AG04450 (cell line): ENCODE results near the gene GPR137C. TPM values are rescaled to one million over a fixed set of nuclear protein-coding genes. Genes with fewer than 3 reads are reported as not detected.

Experiments
- CTCF ChIA-PET: fragments of 300-600, 350-600 bp; formaldehyde crosslinking; extraction: SDS; loops from one replicate; lab custom pipeline; 2022; ENCODE audit warnings: antibody characterized with exemption, inconsistent platforms; lab: Charles Lee
- POLR2A ChIA-PET: fragments of 350-600 bp; formaldehyde crosslinking; extraction: SDS; loops from one replicate; lab custom pipeline; 2021; ENCODE audit warnings: antibody characterized with exemption, inconsistent platforms; lab: Yijun Ruan, JAX
- DNase-seq: peaks from one replicate; pipeline ENCODE4 v3.0.0-alpha.2; 2011; ENCODE audit warnings: low read depth, low spot score
- H3K27ac ChIP-seq: one replicate; pipeline ENCODE4 v1.5.1; 2012; ENCODE audit warnings: low read depth, low read length, control low read depth
- H3K27me3 ChIP-seq: one replicate; pipeline ENCODE4 v1.6.0; 2012; ENCODE audit warnings: low read length; ENCODE audit not compliant: control insufficient read depth, insufficient read depth
- H3K4me3 ChIP-seq: 2 replicates; pipeline ENCODE4 v1.5.1; 2011; ENCODE audit warnings: mild to moderate bottlenecking, low read depth, low read length, control low read depth
- H3K9me3 ChIP-seq: 2 replicates; pipeline ENCODE4 v1.5.1; 2012; ENCODE audit warnings: low read length; ENCODE audit not compliant: control insufficient read depth, insufficient read depth
- polyA plus RNA-seq: library from polyadenylated mRNA; depleted of rRNA; stranded (reverse); fragments of >200 nt; gene quantifications from 2 replicates; pipeline ENCODE4 v1.2.3, GENCODE V29; 2011
- TF ChIP-seq, protein P1 (sequence below): IDR thresholded peaks from 2 replicates; pipeline ENCODE4 v1.5.1; 2011; ENCODE audit warnings: low read depth, low read length, control low read depth, inconsistent platforms

GPR137C gene
- polyA plus RNA-seq, 1 experiment, result 1.3 TPM

DNA sequence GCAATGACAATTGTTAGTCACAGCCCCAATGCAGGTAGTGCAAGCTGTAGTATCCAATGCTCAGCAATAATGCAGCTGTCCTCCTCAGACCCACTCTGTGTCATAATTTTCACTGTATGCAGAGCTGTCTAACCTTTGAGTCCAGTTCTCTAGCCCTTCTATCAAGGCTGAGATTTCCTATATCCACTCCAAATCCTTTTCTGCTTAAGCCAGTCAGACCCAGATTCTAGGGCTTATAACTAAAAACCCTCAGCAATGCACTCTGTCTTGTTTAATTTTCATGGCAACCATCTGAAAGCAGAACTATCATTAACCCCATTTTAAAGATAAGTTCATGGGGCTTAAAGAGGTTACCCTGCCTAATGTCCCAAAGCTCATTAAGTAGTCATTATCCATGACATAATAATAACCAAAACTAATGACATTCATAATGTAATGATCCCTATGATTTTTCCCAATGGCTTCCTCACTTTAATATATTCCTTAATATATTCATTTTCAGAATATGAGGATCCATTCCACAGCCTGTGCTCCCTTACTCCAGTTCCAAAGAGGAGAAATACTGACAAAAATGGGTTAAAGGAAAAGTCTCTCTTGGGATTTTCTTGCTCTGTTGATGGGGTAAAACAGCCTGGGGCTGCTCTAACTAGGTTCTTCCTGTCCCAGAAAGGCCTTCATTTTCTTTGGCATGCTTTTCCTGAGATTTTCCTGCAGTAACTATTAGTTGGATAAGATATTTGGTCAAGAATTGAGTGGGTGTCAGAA, 29.9 kb upstream of the GPR137C start:
- DNase-seq, result no peak
- H3K27me3 ChIP-seq, result no peaks in the 10 kb centered on the region
- H3K9me3 ChIP-seq, result no peaks in the 10 kb centered on the region
- ChIA-PET CTCF (no interaction called here), POLR2A (no interaction called here)
- H3K4me3 ChIP-seq, result no peak overlapping the region
- TF ChIP-seq, protein P1, sequence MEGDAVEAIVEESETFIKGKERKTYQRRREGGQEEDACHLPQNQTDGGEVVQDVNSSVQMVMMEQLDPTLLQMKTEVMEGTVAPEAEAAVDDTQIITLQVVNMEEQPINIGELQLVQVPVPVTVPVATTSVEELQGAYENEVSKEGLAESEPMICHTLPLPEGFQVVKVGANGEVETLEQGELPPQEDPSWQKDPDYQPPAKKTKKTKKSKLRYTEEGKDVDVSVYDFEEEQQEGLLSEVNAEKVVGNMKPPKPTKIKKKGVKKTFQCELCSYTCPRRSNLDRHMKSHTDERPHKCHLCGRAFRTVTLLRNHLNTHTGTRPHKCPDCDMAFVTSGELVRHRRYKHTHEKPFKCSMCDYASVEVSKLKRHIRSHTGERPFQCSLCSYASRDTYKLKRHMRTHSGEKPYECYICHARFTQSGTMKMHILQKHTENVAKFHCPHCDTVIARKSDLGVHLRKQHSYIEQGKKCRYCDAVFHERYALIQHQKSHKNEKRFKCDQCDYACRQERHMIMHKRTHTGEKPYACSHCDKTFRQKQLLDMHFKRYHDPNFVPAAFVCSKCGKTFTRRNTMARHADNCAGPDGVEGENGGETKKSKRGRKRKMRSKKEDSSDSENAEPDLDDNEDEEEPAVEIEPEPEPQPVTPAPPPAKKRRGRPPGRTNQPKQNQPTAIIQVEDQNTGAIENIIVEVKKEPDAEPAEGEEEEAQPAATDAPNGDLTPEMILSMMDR, result no peak
- H3K27ac ChIP-seq, result no peak overlapping the region

DNA sequence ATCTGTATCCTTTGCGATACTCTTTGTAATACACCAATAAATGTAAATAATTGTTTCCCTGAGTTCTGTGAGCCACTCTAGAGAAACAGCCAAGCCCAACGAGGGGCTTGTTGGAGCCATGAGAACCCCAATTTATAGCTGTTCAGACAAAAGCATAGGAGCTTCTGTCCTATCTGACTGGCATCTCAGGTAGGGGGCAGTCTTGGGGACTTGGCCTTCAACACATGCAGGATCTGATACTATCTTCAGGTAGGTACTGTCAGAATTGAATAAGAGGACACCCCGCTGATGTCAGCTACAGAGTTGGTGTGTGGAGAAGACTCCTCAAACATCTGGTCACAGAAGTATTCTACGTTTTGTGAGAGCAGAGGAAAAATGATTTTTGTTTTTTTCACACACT, 25.6 kb upstream of the GPR137C start:
- Histone ChIP-seq H3K27me3 (no peaks in the 10 kb centered on the region), H3K4me3 (no peak overlapping the region), H3K9me3 (no peaks in the 10 kb centered on the region), H3K27ac (no peak overlapping the region)
- ChIA-PET CTCF (interaction anchor here (0.5 kb wide), 1 partner anchor 30 kb away, joined by 3 read pairs; no protein-coding TSS in a partner anchor), POLR2A (no interaction called here)
- TF ChIP-seq, protein P1, result no peak
- DNase-seq, result no peak

DNA sequence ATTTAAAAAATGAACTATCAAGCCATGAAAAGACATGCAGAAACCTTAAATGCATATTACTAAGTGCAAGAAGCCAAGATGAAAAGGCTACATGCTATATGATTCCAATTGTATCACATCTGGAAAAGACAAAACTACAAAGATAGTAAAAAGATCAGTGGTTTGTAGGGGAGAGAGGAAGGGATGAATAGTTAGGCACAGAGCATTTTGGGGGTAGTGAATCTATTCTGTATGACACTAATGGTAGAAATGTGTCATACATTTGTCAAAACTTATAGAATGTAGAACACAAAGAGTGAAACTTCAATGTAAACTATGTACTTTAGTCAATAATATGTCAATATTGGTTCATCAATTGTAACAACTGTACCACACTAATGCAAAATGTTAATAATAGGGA, 21.2 kb upstream of the GPR137C start:
- ChIA-PET POLR2A (no interaction called here), CTCF (no interaction called here)
- H3K27me3 ChIP-seq, result no peaks in the 10 kb centered on the region
- no peak for DNase-seq
- no peaks in the 10 kb centered on the region for H3K9me3 ChIP-seq
- H3K27ac ChIP-seq, result no peak overlapping the region
- TF ChIP-seq, protein P1, result no peak
- no peak overlapping the region for H3K4me3 ChIP-seq

DNA sequence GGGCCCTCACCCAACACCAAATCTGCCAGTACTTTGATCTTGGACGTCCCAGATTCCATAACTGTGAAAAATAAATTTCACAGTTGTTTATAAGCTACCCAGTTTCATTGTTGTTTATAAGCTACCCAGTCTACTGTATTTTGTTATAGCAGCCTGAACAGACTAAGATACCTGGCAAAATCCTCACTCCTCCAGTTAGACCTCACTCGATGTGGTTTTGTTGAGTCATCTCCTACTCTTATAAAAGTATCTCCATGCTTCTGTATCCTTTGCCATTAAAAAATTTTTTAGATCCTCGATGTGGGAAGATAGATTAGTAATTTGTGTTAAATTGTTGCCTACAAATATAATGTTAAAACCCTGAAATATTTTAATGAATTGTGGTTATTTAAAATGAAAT, 16.4 kb upstream of the GPR137C start:
- Histone ChIP-seq H3K9me3 (no peaks in the 10 kb centered on the region), H3K4me3 (no peak overlapping the region), H3K27ac (no peak overlapping the region), H3K27me3 (no peaks in the 10 kb centered on the region)
- TF ChIP-seq, protein P1, result no peak
- no peak for DNase-seq
- ChIA-PET POLR2A (no interaction called here), CTCF (interaction anchor here (0.8 to 1.1 kb wide), 3 partner anchors 12 to 16 kb away, joined by 3 read pairs; partner anchors contain the start of gene TXNDC16)

DNA sequence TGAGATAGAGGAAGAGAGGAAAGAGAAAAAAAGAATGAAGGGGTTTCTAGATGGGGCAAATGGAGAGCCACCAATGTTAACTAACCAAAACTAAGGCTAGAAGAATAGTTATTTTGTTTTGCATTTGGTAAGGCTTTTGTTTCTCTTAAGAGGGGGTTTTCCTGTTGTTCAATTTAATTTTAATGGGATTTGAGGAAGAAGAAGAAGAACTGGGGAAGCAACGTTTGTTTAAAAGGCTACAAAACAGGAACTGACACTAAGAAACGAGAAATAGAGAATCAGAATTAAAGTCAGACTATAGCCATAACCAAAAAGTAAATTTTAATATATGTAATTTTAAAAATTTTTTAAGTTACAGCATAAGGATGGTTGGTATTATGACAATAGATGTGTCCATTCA, 14.0 kb upstream of the GPR137C start:
- TF ChIP-seq, protein P1, result no peak
- no peak overlapping the region for H3K27ac ChIP-seq
- no peak overlapping the region for H3K4me3 ChIP-seq
- no peaks in the 10 kb centered on the region for H3K27me3 ChIP-seq
- no peaks in the 10 kb centered on the region for H3K9me3 ChIP-seq
- POLR2A ChIA-PET, result interaction anchor here (0.6 kb wide), 1 partner anchor 159 kb away, joined by 4 read pairs; no protein-coding TSS in a partner anchor
- DNase-seq, result no peak
- CTCF ChIA-PET, result no interaction called here
